Activated CD8-positive, alpha-beta memory T cell treated with anti-CD3 and anti-CD28 coated beads, Interleukin-2, amount 50 U/mL, for 48 hours (primary cell): ENCODE data around the gene FOXJ3.
A peak's percentile ranks its signal among the peaks of the same experiment; 100 is the strongest.

Source experiments
- DNase-seq: peaks from one replicate; pipeline ENCODE4 v3.0.0-alpha.2; 2020

Gene FOXJ3

DNA sequence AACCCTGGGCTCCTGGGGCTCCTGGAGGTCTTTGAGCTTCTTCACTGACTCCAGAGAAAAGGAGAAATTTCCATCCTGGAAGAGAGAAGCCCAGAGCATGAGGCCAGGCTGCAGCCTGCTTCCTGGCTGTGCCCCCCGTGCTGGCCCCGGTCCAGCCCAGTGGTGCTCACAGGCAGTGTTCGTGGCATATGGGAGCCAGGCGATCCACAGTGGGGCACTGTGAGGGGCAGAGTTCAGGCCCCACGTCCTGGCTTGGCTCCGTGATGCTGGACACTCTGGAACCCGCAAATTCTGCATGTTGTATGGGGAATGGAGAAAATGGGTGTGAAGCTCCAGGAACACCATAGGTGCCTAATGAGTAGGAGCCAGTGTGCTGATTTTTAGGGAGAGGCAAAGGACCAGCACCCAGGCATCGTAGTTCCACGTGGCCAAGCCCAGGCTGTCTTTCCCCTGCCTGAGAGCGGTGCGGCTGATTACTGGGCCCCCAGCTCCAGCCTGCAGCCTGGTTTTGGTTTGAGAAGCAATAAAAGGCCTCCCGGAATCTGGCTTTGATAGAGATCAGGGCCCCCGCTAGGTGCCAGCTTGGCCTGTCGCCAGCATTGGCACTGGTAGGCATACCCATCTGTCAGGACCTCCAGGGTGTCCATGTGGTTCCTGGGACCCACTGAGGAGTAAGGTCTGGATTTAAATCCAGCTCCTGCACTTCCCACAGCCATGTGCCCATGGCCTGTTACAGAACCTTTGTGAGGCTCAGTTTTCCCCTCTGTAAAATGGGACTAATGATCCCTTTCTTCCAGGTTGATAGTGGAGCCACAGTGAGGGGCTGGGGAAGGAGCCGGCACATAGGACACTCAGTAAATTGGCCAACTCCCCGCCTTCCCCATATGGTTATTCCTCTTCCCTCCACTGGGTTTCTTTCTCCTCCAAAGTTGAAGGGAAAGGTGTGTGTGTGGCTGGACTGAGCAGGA is 171.2 kb downstream of the FOXJ3 start:
- DNase-seq: no peak

DNA sequence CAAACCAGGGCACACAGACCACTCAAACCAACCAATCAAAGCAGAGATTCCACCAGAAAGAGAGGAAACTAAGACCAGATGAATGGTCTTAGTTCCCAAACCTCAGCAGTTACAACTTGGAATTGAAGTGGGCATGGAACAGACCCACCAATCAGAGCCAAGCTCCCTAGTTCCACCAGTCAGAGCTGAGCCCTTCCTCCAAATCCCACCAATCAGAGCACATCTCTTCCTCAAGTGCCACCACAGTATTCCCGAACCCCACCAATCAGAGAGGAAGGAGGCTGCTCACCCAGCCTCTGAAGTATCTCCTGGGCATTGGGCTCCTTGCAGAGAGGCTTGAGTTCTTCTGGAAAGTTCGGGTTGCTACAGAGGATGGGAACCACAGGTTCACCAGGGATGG is 171.9 kb downstream of the FOXJ3 start:
- DNase-seq: no peak

DNA sequence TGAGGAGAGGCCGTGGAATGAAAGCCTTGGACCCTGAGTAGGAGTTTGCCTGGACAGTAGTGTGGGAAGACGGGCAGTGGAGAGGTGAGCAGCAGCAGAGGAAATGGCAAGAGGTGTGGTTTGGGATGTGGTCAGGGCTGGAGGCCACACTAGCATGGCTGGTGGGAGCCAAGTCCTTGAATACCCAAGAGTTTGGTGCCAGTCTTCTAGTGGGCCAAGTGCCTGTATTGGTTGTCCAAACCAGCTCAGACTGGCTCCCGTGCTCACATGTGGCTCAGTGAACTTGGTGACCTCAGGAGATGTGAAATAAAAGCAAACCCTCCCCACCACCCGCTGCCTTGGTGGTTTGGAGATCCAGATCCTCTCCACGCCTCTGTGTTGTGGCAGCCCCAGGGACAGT is 172.9 kb downstream of the FOXJ3 start:
- no peak for DNase-seq

DNA sequence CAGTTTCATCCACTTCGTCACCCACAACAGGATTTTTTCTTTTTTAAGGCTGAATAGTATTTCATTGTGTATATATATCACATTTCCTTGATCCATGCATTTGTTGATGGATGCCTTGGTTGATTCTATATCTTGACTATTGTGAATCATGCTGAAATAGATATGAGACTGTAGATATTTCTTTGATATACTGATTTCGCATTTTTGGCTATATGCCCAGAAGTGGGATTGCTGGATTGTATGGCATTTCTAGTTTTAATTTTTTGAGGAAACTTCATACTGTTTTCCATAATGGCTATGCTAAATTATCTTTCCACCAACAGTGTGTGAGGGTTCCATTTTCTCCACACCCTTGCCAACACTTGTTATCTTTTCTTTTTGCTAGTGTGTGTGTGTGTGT is 176.8 kb downstream of the FOXJ3 start:
- DNase-seq: no peak

DNA sequence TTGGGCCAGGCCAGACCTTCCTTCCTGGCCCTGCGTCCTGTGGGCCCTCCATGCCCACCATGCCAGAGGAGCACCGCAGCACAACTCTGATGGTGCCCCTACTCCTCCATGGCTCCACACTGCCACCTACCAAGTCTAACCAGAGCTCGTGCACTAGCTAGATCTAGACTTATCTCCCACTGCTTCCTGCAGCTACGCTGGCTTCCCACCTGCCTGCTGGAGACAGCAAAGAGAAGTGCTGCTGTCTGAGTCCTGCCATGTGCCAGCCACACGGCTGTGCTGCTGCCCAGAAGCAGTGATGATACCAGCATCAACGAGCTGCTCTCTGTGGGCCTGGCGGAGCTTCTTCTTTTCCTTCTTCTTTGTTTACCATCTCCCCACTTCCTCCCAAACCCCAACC is 177.4 kb downstream of the FOXJ3 start:
- DNase-seq: no peak

- no peak for DNase-seq
Measured at GRCh38 chr1:42155362-42155761, 179.7 kb downstream of the FOXJ3 start.

DNA sequence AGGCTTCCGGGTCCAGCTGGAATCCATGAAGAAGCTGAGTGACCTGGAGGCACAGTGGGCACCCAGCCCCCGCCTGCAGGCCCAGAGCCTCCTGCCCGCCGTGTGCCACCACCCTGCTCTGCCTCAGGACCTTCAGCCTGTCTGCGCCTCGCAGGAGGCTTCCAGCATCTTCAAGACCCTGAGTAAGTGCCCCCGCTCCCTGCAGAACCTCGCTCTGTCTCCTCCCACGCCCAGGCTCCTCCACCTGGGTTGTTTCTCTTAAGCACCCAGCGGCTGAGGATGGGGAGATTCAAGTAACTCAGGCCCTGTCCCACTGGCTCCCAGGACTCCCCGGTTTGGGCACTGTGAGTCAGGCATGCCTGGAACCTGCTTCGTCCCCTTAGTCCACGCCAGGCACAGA is 180.3 kb downstream of the FOXJ3 start:
- no peak for DNase-seq

GRCh38 chr1:42153624-42154023 is 181.4 kb downstream of the FOXJ3 start:
- no peak for DNase-seq

DNA sequence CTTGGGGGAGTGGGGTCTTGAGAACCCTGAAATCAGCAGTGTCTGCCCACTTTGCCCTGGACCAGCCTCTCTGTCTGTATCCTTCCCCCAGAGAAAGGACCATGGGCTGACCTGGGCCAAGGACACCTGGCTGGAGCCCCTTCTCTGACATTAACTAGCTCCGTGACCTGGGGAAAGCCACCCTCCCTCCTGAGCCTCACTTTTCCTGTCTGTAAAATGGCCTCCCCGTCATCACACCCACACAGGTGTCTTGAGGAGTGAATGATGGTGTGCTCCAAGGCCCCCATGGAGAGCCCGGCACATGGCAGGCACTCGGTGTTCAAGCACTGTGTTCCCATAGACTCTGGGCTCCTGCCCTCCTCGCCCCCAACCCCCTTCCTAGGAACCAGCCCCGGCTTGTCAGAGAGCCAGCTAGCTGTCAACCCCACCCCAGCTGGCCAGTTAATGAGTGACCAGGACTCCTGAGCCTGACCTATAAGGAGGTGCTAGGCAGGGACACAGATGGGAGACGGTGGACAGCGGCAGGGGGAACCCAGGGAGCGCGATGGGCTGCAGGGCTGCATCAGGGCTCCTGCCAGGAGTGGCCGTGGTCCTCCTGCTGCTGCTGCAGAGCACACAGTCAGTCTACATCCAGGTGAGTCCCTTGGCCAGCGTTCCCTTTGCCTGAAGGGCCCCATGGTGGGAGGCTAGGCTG is 182.0 kb downstream of the FOXJ3 start, which contains the start of gene GUCA2B:
GUCA2B (plus strand) TSS at position 504 of the 694 bp plus-strand sequence; CDS start at position 545, 41 bp downstream.
- no peak for DNase-seq

- no peak for DNase-seq
Measured at GRCh38 chr1:42152119-42152518, 182.9 kb downstream of the FOXJ3 start.

- DNase-seq: no peak
Measured at GRCh38 chr1:42150651-42151050, 184.4 kb downstream of the FOXJ3 start.

DNA sequence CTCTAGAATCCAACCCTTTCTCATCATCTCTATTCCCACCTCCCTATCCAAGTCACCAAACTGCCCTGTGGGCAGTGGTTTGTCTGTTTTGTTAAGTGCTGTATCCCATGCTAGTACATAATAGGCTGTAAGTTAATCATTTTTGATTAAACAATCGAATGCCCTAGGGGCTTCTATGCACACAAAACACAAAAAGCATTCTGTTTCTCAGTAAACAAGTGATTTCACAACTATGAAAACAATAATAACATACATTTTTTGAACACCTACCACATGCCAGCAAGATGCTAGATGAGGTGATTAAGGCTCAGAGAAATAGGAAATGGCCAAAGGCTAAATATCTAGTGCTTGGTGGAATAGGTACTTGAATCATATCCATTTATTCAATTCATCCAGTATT is 186.9 kb downstream of the FOXJ3 start:
- DNase-seq: no peak

DNA sequence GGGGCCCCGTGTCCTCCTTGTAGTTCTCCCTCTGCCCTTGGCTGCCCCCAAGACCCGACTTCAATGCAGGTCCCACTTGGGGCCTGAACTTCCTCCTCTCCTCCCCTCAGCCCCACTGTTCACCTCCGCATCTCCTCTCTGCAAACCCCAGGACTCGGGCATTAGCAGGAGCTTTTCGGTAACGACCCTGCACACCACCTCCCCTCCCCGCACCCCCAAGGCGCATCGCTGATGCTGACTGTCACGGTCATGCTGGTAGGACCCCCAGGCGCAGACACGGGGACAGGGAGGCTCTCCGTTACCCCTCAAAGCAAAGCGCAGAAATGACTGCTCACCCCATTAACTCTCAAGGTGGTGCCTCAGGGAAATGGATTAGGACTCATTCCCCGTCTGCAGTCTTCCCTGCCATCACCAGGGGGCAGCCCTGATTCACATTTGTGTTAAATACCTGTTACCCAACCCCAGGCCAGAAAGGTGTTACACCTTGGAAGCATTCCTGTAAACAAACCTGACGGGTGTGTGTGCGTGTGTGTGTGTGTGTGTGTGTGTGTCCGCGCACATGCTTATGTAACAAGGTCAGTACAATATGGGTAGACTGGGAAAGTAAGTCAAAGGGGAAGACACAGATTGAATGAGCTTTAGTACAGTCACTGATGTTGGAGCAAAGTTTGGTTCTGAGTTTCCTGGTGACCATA is 188.3 kb downstream of the FOXJ3 start:
- DNase-seq: peak; percentile 82

GRCh38 chr1:42145764-42146625 is 189.0 kb downstream of the FOXJ3 start:
- no peak for DNase-seq

GRCh38 chr1:42145389-42145716 is 189.7 kb downstream of the FOXJ3 start:
- DNase-seq: no peak

DNA sequence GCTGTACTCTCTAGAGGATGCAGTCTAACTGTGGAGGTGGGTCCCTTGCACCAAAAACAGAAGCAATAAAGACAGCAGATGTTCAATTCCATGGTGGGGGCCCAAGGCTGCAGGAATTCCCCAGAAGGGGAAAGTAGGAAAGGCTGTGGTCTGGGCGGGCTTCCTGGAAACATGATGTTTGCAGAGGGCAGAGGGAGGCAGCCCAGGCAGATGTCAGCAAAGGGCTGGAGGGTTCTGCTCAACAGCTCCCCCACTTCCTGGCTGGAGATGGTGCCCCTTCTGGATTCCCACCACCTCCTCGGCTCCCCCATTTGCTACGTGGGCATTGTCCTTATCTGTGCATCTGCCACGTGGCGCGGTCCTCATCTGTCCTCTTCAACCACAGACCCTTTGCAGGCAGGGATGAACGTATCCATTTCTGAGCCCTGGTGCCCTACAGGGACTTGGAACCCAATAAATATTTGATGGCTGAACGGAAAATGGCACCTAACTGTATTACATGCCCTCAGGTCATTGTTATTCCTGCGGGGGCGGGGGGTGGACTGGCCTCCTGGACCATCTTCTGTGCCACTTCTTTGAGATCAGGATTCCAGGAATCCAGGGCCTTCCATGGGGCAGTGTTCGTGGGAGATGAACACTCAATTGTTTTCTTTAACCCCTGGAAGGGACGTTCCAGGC is 190.2 kb downstream of the FOXJ3 start:
- DNase-seq: no peak

DNA sequence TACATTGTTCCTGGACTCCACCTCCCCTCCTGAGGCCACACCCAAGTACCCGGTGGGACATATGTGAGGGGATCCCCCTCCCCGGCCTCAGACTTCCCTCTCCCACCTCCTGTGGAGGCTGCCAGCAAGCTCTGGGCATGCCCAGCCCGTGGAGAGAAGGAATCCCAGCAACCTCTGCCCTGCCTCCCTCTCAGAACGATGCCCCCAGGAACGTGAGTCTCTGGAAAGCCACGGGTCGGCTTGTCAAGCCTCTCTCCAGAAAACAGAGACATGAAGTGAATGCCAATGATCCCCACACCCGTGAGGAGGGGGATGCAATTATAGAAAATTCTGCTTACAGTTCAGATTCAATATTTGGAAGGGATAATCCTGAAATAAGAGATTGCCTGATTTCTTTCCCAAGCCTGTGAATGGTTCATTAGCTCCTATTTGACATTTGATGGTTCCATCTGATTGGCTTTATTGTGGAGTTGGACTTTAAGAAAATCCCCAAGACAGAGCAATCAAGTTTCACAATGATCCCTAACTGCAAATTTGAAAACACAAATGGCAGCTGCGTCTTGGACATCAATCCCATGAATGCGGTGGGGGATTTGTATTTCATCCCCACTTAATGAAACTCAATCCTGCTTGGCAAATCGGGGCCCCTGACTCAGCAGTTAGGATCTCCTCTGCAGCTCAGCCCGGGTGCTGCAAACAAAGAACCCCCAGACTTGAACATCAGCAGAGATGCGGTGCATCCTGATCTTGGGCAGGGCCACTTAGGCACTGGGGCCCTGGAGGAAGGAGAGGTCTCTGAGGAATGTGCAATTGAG is 190.9 kb downstream of the FOXJ3 start:
- DNase-seq: no peak

- no peak for DNase-seq
Measured at GRCh38 chr1:42142894-42143675, 191.9 kb downstream of the FOXJ3 start.

DNA sequence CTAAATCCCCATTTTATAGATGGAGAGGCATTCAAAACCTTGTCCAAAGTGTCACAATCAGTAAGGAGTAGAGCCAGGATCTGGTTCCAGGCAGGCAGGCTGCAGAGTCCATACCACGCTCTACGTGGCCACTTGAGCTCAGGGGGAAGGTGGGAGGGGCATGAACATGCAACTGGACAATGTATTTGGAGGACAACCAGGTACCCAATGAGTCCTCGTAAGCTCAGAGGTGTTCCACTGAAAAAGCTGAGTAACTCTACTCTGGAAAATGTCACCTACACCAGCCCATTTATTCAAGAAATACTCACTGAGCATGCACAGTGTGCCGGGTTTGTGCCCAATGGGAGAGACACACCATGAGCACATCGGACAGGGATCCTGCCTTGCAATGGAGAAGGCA is 193.1 kb downstream of the FOXJ3 start:
- DNase-seq: no peak

DNA sequence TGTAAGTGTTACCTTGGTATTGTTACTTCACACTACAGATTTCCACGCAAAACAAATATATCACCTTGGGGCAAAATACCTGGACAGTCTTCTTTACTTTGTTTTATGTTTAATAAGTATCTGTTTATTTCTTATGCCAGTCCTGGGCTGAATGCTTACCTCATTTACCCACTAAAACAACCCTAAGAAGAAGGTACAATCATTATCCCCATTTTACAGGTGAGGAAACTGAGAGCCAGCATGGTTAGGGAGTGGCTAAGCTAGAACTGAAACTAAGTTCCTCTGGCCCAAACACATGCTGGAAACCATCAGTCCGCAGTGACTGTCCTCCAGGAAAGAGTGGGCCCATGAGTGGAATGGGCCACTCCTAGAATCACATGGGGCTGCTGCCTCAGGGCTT is 194.8 kb downstream of the FOXJ3 start:
- DNase-seq: no peak
